K562 (cell line): ENCODE results near the gene UBE2D2. TPM values are rescaled to one million over a fixed set of nuclear protein-coding genes. Genes with fewer than 3 reads are reported as not detected.

Source experiments
- ATAC-seq: fragments of 200-7000 bp; cut with Tn5 transposase; 3 replicates; pipeline ENCODE4 v1.9.1; 2020; ENCODE audit warnings: moderate library complexity
- BruUV-seq: library from RNA; stranded (reverse); fragments of 400-500 nt; replicated peaks from 2 replicates; lab custom pipeline; 2021; lab: Mats Ljungman, UMichigan
- CTCF ChIA-PET: fragments of 300-600 bp; formaldehyde crosslinking; extraction: SDS; loops from one replicate; lab custom pipeline; 2021; ENCODE audit warnings: low intra/inter-chr PET ratio; lab: Yijun Ruan, JAX
- POLR2A ChIA-PET: fragments of 300-600, 350-650 bp; sonication (Branson Sonifier 250); formaldehyde crosslinking; extraction: SDS; loops from one replicate; lab custom pipeline; 2021; ENCODE audit warnings: antibody characterized with exemption, inconsistent platforms; lab: Yijun Ruan, JAX
- DNase-seq, 4 experiments: peaks; one replicate each; pipeline versions ENCODE4 v3.0.0 to v3.0.0-alpha.2; 2011 to 2018; ENCODE audit warnings: low spot score in 3 of 4, mixed read lengths in 3 of 4; ENCODE audit errors: extremely low read depth in 1 of 4
- FAIRE-seq: peaks from 2 replicates; lab custom pipeline; 2011; peaks lifted over from hg19 to GRCh38; lab: Jason Lieb, UNC
- H2AFZ ChIP-seq: 2 replicates; pipeline ENCODE4 v1.6.0; 2011; ENCODE audit warnings: low read depth, low read length, control low read depth, inconsistent platforms
- H3K27ac ChIP-seq: fragments of 200-600 bp; 3 replicates; pipeline ENCODE4 v1.8.0; 2011; ENCODE audit warnings: low read depth, mild to moderate bottlenecking, control low read depth, inconsistent platforms, low read length, moderate library complexity, mixed read lengths; ENCODE audit errors: extremely low read depth
- H3K27me3 ChIP-seq, 2 experiments: fragments of 300-600 bp in 1 of 2; 2 replicates in 1 of 2; 3 replicates in 1 of 2; pipeline versions ENCODE4 v1.6.0 to v1.8.0; 2011; ENCODE audit warnings: inconsistent platforms in 2 of 2, low read length in 2 of 2, mild to moderate bottlenecking in 1 of 2, mixed read lengths in 1 of 2, moderate library complexity in 1 of 2; ENCODE audit not compliant: control insufficient read depth in 2 of 2, insufficient read depth in 2 of 2
- H3K36me3 ChIP-seq: fragments of 300-600 bp; 3 replicates; pipeline ENCODE4 v1.8.0; 2011; ENCODE audit warnings: mild to moderate bottlenecking, low read length, inconsistent platforms; ENCODE audit not compliant: control insufficient read depth, insufficient read depth
- H3K4me1 ChIP-seq, 2 experiments: fragments of 200-600 bp in 1 of 2; replicated peaks in 1 of 2; 2 replicates in 1 of 2; 3 replicates in 1 of 2; pipeline versions ENCODE4 v1.5.1 to v1.8.0; 2011; ENCODE audit warnings: inconsistent platforms in 2 of 2, low read length in 2 of 2, mild to moderate bottlenecking in 1 of 2, mixed read lengths in 1 of 2, moderate library complexity in 1 of 2; ENCODE audit not compliant: control insufficient read depth in 2 of 2, insufficient read depth in 2 of 2
- H3K4me2 ChIP-seq: 2 replicates; pipeline ENCODE4 v1.6.1; 2011; ENCODE audit warnings: low read length, control low read depth, inconsistent platforms, mixed read lengths; ENCODE audit not compliant: insufficient read depth
- H3K4me3 ChIP-seq: fragments of 200-600 bp; sonication (generic), shearing (Covaris generic); 2 replicates; pipeline ENCODE4 v1.5.1; 2016; ENCODE audit warnings: control low read depth, inconsistent platforms
- H3K79me2 ChIP-seq: fragments of 200-600 bp; 3 replicates; pipeline ENCODE4 v1.8.0; 2011; ENCODE audit warnings: low read length, inconsistent platforms; ENCODE audit not compliant: control insufficient read depth, insufficient read depth
- H3K9ac ChIP-seq, 2 experiments: 2 replicates each; pipeline versions ENCODE4 v1.6.0 to v1.6.1; 2011; ENCODE audit warnings: low read depth in 2 of 2, low read length in 2 of 2, control low read depth in 1 of 2, inconsistent platforms in 1 of 2, mild to moderate bottlenecking in 1 of 2, mixed read lengths in 1 of 2; ENCODE audit not compliant: insufficient read depth in 1 of 2
- H3K9me1 ChIP-seq: one replicate; pipeline ENCODE4 v1.6.0; 2011; ENCODE audit warnings: inconsistent platforms, mild to moderate bottlenecking, low read length, moderate library complexity; ENCODE audit not compliant: control insufficient read depth, insufficient read depth
- H3K9me3 ChIP-seq: replicated peaks from 2 replicates; pipeline ENCODE4 v1.5.1; 2011; ENCODE audit warnings: low read depth, low read length, inconsistent platforms; ENCODE audit not compliant: control insufficient read depth, insufficient read depth
- H4K20me1 ChIP-seq: replicated peaks from 2 replicates; pipeline ENCODE4 v1.6.1; 2011; ENCODE audit warnings: low read length, inconsistent platforms, mixed read lengths; ENCODE audit not compliant: control insufficient read depth, insufficient read depth
- ATF1 ChIP-seq, 2 experiments: fragments of 450-650 bp in 1 of 2; IDR thresholded peaks; 2 replicates each; pipeline ENCODE4 v1.6.1; 2016; ENCODE audit warnings: missing compliant biosample characterization in 1 of 2, missing genetic modification characterization in 1 of 2
- ATF6 ChIP-seq: sonication (generic); formaldehyde crosslinking; IDR thresholded peaks from 2 replicates; pipeline ENCODE4 v1.4.0; 2020; ENCODE audit warnings: mild to moderate bottlenecking, missing genetic modification reagents
- ETV6 ChIP-seq, 3 experiments: fragments of 150-350 bp in 1 of 3; sonication (generic) in 1 of 3; formaldehyde crosslinking in 1 of 3; IDR thresholded peaks; 2 replicates each; pipeline versions ENCODE4 v1.6.1 to v1.8.0; 2014 to 2022; ENCODE audit warnings: borderline replicate concordance in 2 of 3, low read depth in 2 of 3, antibody characterized with exemption in 1 of 3, low read length in 1 of 3, mild to moderate bottlenecking in 1 of 3, missing genetic modification reagents in 1 of 3
- MCM7 ChIP-seq, 2 experiments: fragments of 450-650 bp; IDR thresholded peaks; 2 replicates each; pipeline ENCODE4 v1.6.1; 2016 to 2018
- RNF2 ChIP-seq: sonication (generic); IDR thresholded peaks from 2 replicates; pipeline ENCODE4 v1.6.1; 2016
- TAL1 ChIP-seq: fragments of 450-650 bp; IDR thresholded peaks from 2 replicates; pipeline ENCODE4 v1.6.1; 2016; ENCODE audit warnings: mild to moderate bottlenecking
- TFAP4 ChIP-seq: sonication (generic); formaldehyde crosslinking; IDR thresholded peaks from 2 replicates; pipeline ENCODE4 v1.8.0; 2022; ENCODE audit warnings: missing genetic modification reagents, mild to moderate bottlenecking, moderate library complexity, borderline replicate concordance
- ZBTB11 ChIP-seq, 3 experiments: fragments of 200-800 bp in 1 of 3; fragments of 250-450 bp in 1 of 3; fragments of 450-650 bp in 1 of 3; sonication (Bioruptor Pico) in 1 of 3; sonication (Bioruptor generic) in 1 of 3; formaldehyde crosslinking in 1 of 3; IDR thresholded peaks; 2 replicates each; pipeline versions ENCODE4 v1.6.1 to v1.8.0; 2016 to 2022; ENCODE audit warnings: mild to moderate bottlenecking in 2 of 3, missing genetic modification characterization in 2 of 3, missing compliant biosample characterization in 1 of 3, moderate library complexity in 1 of 3
- ZC3H4 ChIP-seq: sonication (generic); formaldehyde crosslinking; IDR thresholded peaks from 2 replicates; pipeline ENCODE4 v1.9.0; 2021; ENCODE audit warnings: missing genetic modification reagents, borderline replicate concordance
- ZNF436 ChIP-seq: fragments of 250-450, 450-650 bp; sonication (Bioruptor Pico); formaldehyde crosslinking; IDR thresholded peaks from 2 replicates; pipeline ENCODE4 v1.7.0; 2020; ENCODE audit warnings: mild to moderate bottlenecking
- ZNF589 ChIP-seq: fragments of 200-800 bp; sonication (Bioruptor generic); IDR thresholded peaks from 2 replicates; pipeline ENCODE4 v1.6.1; 2016; ENCODE audit warnings: low read depth, missing genetic modification characterization, missing compliant biosample characterization
- WGBS: fragments of 100-300 bp; shearing (Covaris generic); methylation state at CpG from one replicate; pipeline ENCODE4 v1.1.6; 2016; ENCODE audit warnings: low coverage, mixed read lengths; ENCODE audit not compliant: insufficient coverage; ENCODE audit errors: missing lambda C conversion rate; 5-methylcytosine and 5-hydroxymethylcytosine counted together
- in situ Hi-C: fragments of 300-500 bp; cut with MboI; formaldehyde crosslinking; loops from 4 replicates; pipeline ENCODE4 v1.15.0; 2018; ENCODE audit warnings: inconsistent platforms, mixed read lengths
- intact Hi-C: fragments of 100-400 bp; cut with micrococcal nuclease; formaldehyde crosslinking; loops from 2 replicates; pipeline ENCODE4 v1.14.2; 2022
- polyA plus RNA-seq, 8 experiments: library from polyadenylated mRNA; depleted of rRNA in 4 of 8; stranded (reverse) in 5 of 8; unstranded in 3 of 8; fragments of >200 nt; fragmentation: Nextera tagmentation in 2 of 8; fragmentation: Illumina TruSeq in 1 of 8; extraction: Ambion mirVana in 2 of 8; extraction: Trizol in 1 of 8; gene quantifications; 2 replicates each; pipeline versions ENCODE4 v1.2.1 to v1.2.3, GENCODE V29; 2011 to 2014; ENCODE audit warnings: inconsistent platforms in 1 of 8, missing spikeins in 1 of 8
- total RNA-seq, 7 experiments: library from RNA; depleted of rRNA in 6 of 7; stranded (reverse); fragments of >200 nt in 6 of 7; fragmentation: Illumina TruSeq in 2 of 7; extraction: Trizol in 2 of 7; gene quantifications; 2 replicates each; pipeline versions ENCODE4 v1.2.1 to v1.2.3, GENCODE V29; 2011 to 2021; ENCODE audit warnings: low replicate concordance in 1 of 7
- TF ChIP-seq, protein P1 (sequence below): fragments of 450-650 bp; IDR thresholded peaks from 2 replicates; pipeline ENCODE4 v1.6.1; 2016; ENCODE audit warnings: missing biosample characterization, missing genetic modification characterization

Gene UBE2D2
- total and polyA plus RNA-seq, 9 of the 15 experiments (the other 6 are each of a cell fraction or from before 2014, with no cell fraction given): 53.6 to 198 (median 122) TPM

GRCh38 chr5:139641116-139642080 is 80.3 kb downstream of the UBE2D2 start:
- H3K9ac ChIP-seq: no peak overlapping the region
- peaks cover 41 to 50% of the 10 kb centered on the region in 2 experiments for H3K4me1 ChIP-seq
- H3K27ac ChIP-seq: no peak overlapping the region
- no peak for DNase-seq
- ATAC-seq: no peak
- no peaks in the 10 kb centered on the region for H3K9me1 ChIP-seq
- intact Hi-C loops: no loop called here
- H3K9me3 ChIP-seq: no peaks in the 10 kb centered on the region
- peaks cover 12% of the 10 kb centered on the region; the same call in 2 of the 3 replicates for H3K79me2 ChIP-seq
- no peaks in the 10 kb centered on the region for H4K20me1 ChIP-seq
- FAIRE-seq: no peak
- 87% methylated on average over 6 of the region's 6 CpGs for WGBS
- ChIA-PET POLR2A (interaction anchor here (0.6 to 1.1 kb wide), 2 partner anchors 10 to 542 kb away, joined by 3 read pairs; no protein-coding TSS in a partner anchor), CTCF (interaction anchor here (0.6 kb wide), 1 partner anchor 390 kb away, joined by 4 read pairs; no protein-coding TSS in a partner anchor)
- no peaks in the 10 kb centered on the region for H3K27me3 ChIP-seq
- in situ Hi-C loops: no loop called here
- no TSS peak for BruUV-seq
- H3K4me3 ChIP-seq: no peak overlapping the region
- H2AFZ ChIP-seq: no peak overlapping the region
- H3K36me3 ChIP-seq: no peaks in the 10 kb centered on the region
- no peak overlapping the region for H3K4me2 ChIP-seq
- no peak for TF ChIP-seq ZNF436
- no peak for TF ChIP-seq RNF2
- TF ChIP-seq ATF1 (CRISPR knock-in tag; IDR thresholded peaks at IDR 0.05): no peak
- no peak for TF ChIP-seq ATF1 (tag; IDR thresholded peaks at IDR 0.05)
- no peak for TF ChIP-seq TFAP4 (CRISPR knock-in tag)
- TF ChIP-seq TAL1: no peak
- no peak for TF ChIP-seq ZBTB11 (CRISPR knock-in tag; IDR thresholded peaks at IDR 0.05)
- TF ChIP-seq ATF6 (CRISPR knock-in tag): no peak
- TF ChIP-seq ETV6 (IDR thresholded peaks at IDR 0.05; ENCODE audit: borderline replicate concordance in 1 of 2, low read depth in 2 of 2, low read length in 1 of 2): no peak
- TF ChIP-seq ETV6 (CRISPR knock-in tag; IDR thresholded peaks at IDR 0.05; ENCODE audit: borderline replicate concordance): no peak
- no peak for TF ChIP-seq ZC3H4 (CRISPR knock-in tag)
- TF ChIP-seq, protein P1, sequence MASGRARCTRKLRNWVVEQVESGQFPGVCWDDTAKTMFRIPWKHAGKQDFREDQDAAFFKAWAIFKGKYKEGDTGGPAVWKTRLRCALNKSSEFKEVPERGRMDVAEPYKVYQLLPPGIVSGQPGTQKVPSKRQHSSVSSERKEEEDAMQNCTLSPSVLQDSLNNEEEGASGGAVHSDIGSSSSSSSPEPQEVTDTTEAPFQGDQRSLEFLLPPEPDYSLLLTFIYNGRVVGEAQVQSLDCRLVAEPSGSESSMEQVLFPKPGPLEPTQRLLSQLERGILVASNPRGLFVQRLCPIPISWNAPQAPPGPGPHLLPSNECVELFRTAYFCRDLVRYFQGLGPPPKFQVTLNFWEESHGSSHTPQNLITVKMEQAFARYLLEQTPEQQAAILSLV: no peak
- TF ChIP-seq ZNF589 (CRISPR knock-in tag): no peak
- no peak for TF ChIP-seq MCM7 (IDR thresholded peaks at IDR 0.05)
